C4-2B (cell line): ENCODE results near the gene TMEM25.

Source experiments
- CTCF ChIP-seq: fragments of 450-650 bp; conservative IDR thresholded peaks from 2 replicates; pipeline ENCODE4 v1.5.1; 2017; ENCODE audit warnings: mild to moderate bottlenecking
- ZFX ChIP-seq: fragments of 450-650 bp; IDR thresholded peaks from 2 replicates; pipeline ENCODE4 v1.6.1; 2017

GRCh38 chr11:118565051-118565450, 34.1 kb downstream of the TMEM25 start:
- TF ChIP-seq CTCF (no peak), ZFX (no peak)
